Measurements from ENCODE around the gene KLRB1.

The KLRB1 gene

DNA sequence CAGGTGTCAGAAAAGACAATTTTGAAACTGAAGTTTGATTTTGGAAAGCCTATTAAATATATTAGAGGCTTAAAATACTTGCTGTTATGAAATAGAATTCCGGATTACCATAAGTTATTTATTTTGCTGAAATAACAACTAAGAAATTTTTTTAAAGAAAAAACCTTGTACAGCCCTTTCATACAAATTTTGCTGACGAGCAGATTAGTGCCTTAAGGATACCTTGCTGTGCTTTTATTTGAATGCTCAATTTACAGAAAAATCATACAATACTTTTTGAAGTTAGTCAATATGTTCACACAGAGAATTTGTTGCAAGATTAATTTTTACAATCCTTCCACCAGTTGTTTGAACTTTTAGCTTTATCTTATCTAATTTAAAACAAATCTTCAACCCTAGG, 32.3 kb upstream of the KLRB1 start:
- DNase-seq (ENCODE audit: low read depth), result no peak
- no peak overlapping the region for H3K4me3 ChIP-seq (ENCODE audit: low read depth, low read length)
- TF ChIP-seq MYC (IDR thresholded peaks at IDR 0.05; ENCODE audit: low read depth, low read length), result no peak
- TF ChIP-seq POLR2A (IDR thresholded peaks at IDR 0.05; ENCODE audit: extremely low read depth, insufficient read length), result no peak
- TF ChIP-seq CTCF (IDR thresholded peaks at IDR 0.05; ENCODE audit: low read depth, low read length), result no peak
- TF ChIP-seq MAX (IDR thresholded peaks at IDR 0.05; ENCODE audit: low read depth, low read length), result no peak

GRCh38 chr12:9636851-9637206, 29.1 kb upstream of the KLRB1 start:
- H3K4me3 ChIP-seq (ENCODE audit: low read depth, low read length), result no peak overlapping the region
- TF ChIP-seq CTCF (IDR thresholded peaks at IDR 0.05; ENCODE audit: low read depth, low read length), result no peak
- no peak for TF ChIP-seq POLR2A (IDR thresholded peaks at IDR 0.05; ENCODE audit: extremely low read depth, insufficient read length)
- TF ChIP-seq MAX (IDR thresholded peaks at IDR 0.05; ENCODE audit: low read depth, low read length), result no peak
- TF ChIP-seq MYC (IDR thresholded peaks at IDR 0.05; ENCODE audit: low read depth, low read length), result no peak
- no peak for DNase-seq (ENCODE audit: low read depth)

- H3K4me3 ChIP-seq (ENCODE audit: low read depth, low read length), result no peak overlapping the region
- no peak for DNase-seq (ENCODE audit: low read depth)
- TF ChIP-seq MAX (IDR thresholded peaks at IDR 0.05; ENCODE audit: low read depth, low read length) (no peak), POLR2A (IDR thresholded peaks at IDR 0.05; ENCODE audit: extremely low read depth, insufficient read length) (no peak)
Measured at GRCh38 chr12:9636150-9636850, 28.6 kb upstream of the KLRB1 start.

GRCh38 chr12:9634969-9635754, 27.4 kb upstream of the KLRB1 start:
- TF ChIP-seq MYC (IDR thresholded peaks at IDR 0.05; ENCODE audit: low read depth, low read length) (no peak), MAX (IDR thresholded peaks at IDR 0.05; ENCODE audit: low read depth, low read length) (no peak), POLR2A (IDR thresholded peaks at IDR 0.05; ENCODE audit: extremely low read depth, insufficient read length) (no peak), CTCF (IDR thresholded peaks at IDR 0.05; ENCODE audit: low read depth, low read length) (no peak)
- DNase-seq (ENCODE audit: low read depth), result peak; percentile 31
- H3K4me3 ChIP-seq (ENCODE audit: low read depth, low read length), result no peak overlapping the region

DNA sequence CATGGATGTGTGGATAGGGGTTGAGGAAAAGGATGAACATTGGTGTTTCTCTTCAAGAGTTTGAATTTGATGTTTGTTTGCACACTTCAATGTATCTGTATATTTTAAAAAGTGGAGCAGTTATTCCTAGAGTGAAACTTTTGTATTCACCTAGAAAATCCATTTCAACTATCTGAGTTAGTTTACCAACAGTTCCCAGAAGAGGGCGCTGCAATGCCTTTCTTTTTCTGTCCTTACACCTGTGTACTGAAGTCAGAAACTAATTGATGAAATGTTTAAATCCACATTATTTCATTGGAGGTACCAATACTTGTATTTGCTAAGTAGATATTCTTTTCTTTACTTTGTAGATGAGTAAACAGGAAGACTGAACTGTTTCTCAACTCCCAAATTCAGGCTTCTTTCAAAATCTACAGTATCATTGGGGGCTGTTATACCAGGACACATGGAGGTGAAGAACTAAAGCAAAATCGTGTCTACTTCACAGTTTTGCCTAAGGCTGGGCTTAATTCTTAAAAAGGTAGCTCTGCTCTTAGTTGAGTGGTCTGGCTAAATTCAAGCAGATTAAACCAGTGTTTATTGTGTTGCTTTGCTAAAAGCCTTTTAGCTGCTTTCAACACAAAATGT, 26.6 kb upstream of the KLRB1 start:
- H3K4me3 ChIP-seq (ENCODE audit: low read depth, low read length), result no peak overlapping the region
- TF ChIP-seq CTCF (IDR thresholded peaks at IDR 0.05; ENCODE audit: low read depth, low read length), result peak; percentile 35
- no peak for TF ChIP-seq POLR2A (IDR thresholded peaks at IDR 0.05; ENCODE audit: extremely low read depth, insufficient read length)
- peak; percentile 71 for DNase-seq (ENCODE audit: low read depth)

GRCh38 chr12:9632766-9633165, 25.1 kb upstream of the KLRB1 start:
- DNase-seq (ENCODE audit: low read depth), result no peak
- H3K4me3 ChIP-seq (ENCODE audit: low read depth, low read length), result no peak overlapping the region
- TF ChIP-seq MYC (IDR thresholded peaks at IDR 0.05; ENCODE audit: low read depth, low read length), result no peak
- no peak for TF ChIP-seq CTCF (IDR thresholded peaks at IDR 0.05; ENCODE audit: low read depth, low read length)
- TF ChIP-seq POLR2A (IDR thresholded peaks at IDR 0.05; ENCODE audit: extremely low read depth, insufficient read length), result no peak
- no peak for TF ChIP-seq MAX (IDR thresholded peaks at IDR 0.05; ENCODE audit: low read depth, low read length)

Measured in NB4 (cell line).